WTC11 (cell line): Measurements from ENCODE around the gene PDZD2. TPM values are rescaled to one million over a fixed set of nuclear protein-coding genes. Genes with fewer than 3 reads are reported as not detected.

Experiments used
- ATAC-seq: fragments of 200-7000 bp; cut with Tn5 transposase; 2 replicates; pipeline ENCODE4 v1.10.0; 2021; ENCODE audit warnings: mild to moderate bottlenecking, moderate library complexity
- CTCF ChIA-PET: fragments of 300-600 bp; sonication (Branson Sonifier 250); formaldehyde crosslinking; loops from one replicate; lab custom pipeline; 2021; ENCODE audit warnings: antibody characterized with exemption; lab: Charles Lee
- POLR2A ChIA-PET: fragments of 350-600 bp; sonication (Branson Sonifier 250); formaldehyde crosslinking; loops from one replicate; lab custom pipeline; 2021; ENCODE audit warnings: antibody characterized with exemption; lab: Charles Lee
- DNase-seq: peaks from one replicate; pipeline ENCODE4 v3.0.0; 2021; ENCODE audit warnings: low spot score
- H3K27ac Mint-ChIP-seq: 2 replicates; pipeline ENCODE4 v1.8.0; 2021; ENCODE audit warnings: mixed read lengths
- H3K27me3 Mint-ChIP-seq: 2 replicates; pipeline ENCODE4 v1.8.0; 2021; ENCODE audit warnings: low read depth, mild to moderate bottlenecking, moderate library complexity, mixed read lengths
- H3K36me3 Mint-ChIP-seq: 2 replicates; pipeline ENCODE4 v1.8.0; 2021; ENCODE audit warnings: mixed read lengths
- H3K4me1 Mint-ChIP-seq: 2 replicates; pipeline ENCODE4 v1.8.0; 2022; ENCODE audit warnings: mixed read lengths
- H3K4me3 Mint-ChIP-seq: 2 replicates; pipeline ENCODE4 v1.8.0; 2021; ENCODE audit warnings: mild to moderate bottlenecking, moderate library complexity, mixed read lengths
- H3K9me3 Mint-ChIP-seq: 2 replicates; pipeline ENCODE4 v1.8.0; 2021; ENCODE audit warnings: mixed read lengths
- ATF6 ChIP-seq: sonication (generic); formaldehyde crosslinking; IDR thresholded peaks from 2 replicates; pipeline ENCODE4 v1.8.1; 2023; ENCODE audit warnings: mild to moderate bottlenecking, missing genetic modification reagents
- ERG ChIP-seq: fragments of 250-450 bp; sonication (Bioruptor Pico); IDR thresholded peaks from 2 replicates; pipeline ENCODE4 v1.8.0; 2021; ENCODE audit warnings: mild to moderate bottlenecking
- FOXP1 ChIP-seq: sonication (generic); formaldehyde crosslinking; IDR thresholded peaks from 2 replicates; pipeline ENCODE4 v1.8.0; 2022; ENCODE audit warnings: missing genetic modification reagents, mild to moderate bottlenecking, moderate library complexity, borderline replicate concordance
- IRF2 ChIP-seq: sonication (generic); formaldehyde crosslinking; IDR thresholded peaks from 2 replicates; pipeline ENCODE4 v1.8.0; 2022; ENCODE audit warnings: low read depth, missing genetic modification reagents, borderline replicate concordance
- MYBL2 ChIP-seq: sonication (generic); formaldehyde crosslinking; IDR thresholded peaks from 2 replicates; pipeline ENCODE4 v1.8.1; 2023; ENCODE audit warnings: mild to moderate bottlenecking, moderate library complexity, missing genetic modification reagents
- NFATC4 ChIP-seq: fragments of 250-450 bp; sonication (Bioruptor Pico); IDR thresholded peaks from 2 replicates; pipeline ENCODE4 v1.9.0; 2021; ENCODE audit warnings: mild to moderate bottlenecking
- RORB ChIP-seq: fragments of 250-450 bp; sonication (Bioruptor Pico); IDR thresholded peaks from 2 replicates; pipeline ENCODE4 v1.9.0; 2021; ENCODE audit warnings: mild to moderate bottlenecking
- TP53 ChIP-seq: sonication (generic); formaldehyde crosslinking; IDR thresholded peaks from 2 replicates; pipeline ENCODE4 v1.8.1; 2023; ENCODE audit warnings: mild to moderate bottlenecking, missing genetic modification reagents
- ZNF121 ChIP-seq: sonication (generic); formaldehyde crosslinking; IDR thresholded peaks from 2 replicates; pipeline ENCODE4 v1.8.0; 2023; ENCODE audit warnings: missing genetic modification reagents
- ZNF232 ChIP-seq: sonication (generic); formaldehyde crosslinking; IDR thresholded peaks from 2 replicates; pipeline ENCODE4 v1.8.0; 2022; ENCODE audit warnings: mild to moderate bottlenecking, missing genetic modification reagents
- ZNF425 ChIP-seq: fragments of 250-450 bp; sonication (Bioruptor Pico); conservative IDR thresholded peaks from 2 replicates; pipeline ENCODE4 v1.9.0; 2021; ENCODE audit warnings: mild to moderate bottlenecking
- ZNF671 ChIP-seq: fragments of 250-450 bp; sonication (Bioruptor Pico); IDR thresholded peaks from 2 replicates; pipeline ENCODE4 v1.8.0; 2021; ENCODE audit warnings: mild to moderate bottlenecking
- total RNA-seq: library from RNA; stranded (reverse); gene quantifications from 3 replicates; pipeline ENCODE4 v1.2.3, GENCODE V29; 2021
- TF ChIP-seq, protein P1 (sequence below): sonication (generic); formaldehyde crosslinking; IDR thresholded peaks from 2 replicates; pipeline ENCODE4 v1.8.0; 2023; ENCODE audit warnings: mild to moderate bottlenecking, missing genetic modification reagents
- TF ChIP-seq, protein P2 (sequence below): sonication (generic); formaldehyde crosslinking; IDR thresholded peaks from 2 replicates; pipeline ENCODE4 v1.8.1; 2023; ENCODE audit warnings: mild to moderate bottlenecking, missing genetic modification reagents, moderate library complexity
- TF ChIP-seq, protein P3 (sequence below): sonication (generic); formaldehyde crosslinking; conservative IDR thresholded peaks from 2 replicates; pipeline ENCODE4 v1.8.1; 2022; ENCODE audit warnings: mild to moderate bottlenecking, missing genetic modification reagents
- TF ChIP-seq, protein P4 (sequence below): sonication (generic); formaldehyde crosslinking; conservative IDR thresholded peaks from 2 replicates; pipeline ENCODE4 v1.8.1; 2023; ENCODE audit warnings: mild to moderate bottlenecking, low read depth, missing genetic modification reagents, moderate library complexity
- TF ChIP-seq, protein P5 (sequence below): sonication (generic); formaldehyde crosslinking; IDR thresholded peaks from 2 replicates; pipeline ENCODE4 v1.8.0; 2022; ENCODE audit warnings: missing genetic modification reagents

PDZD2 gene
- total RNA-seq, 1 experiment from 2014 or later, result 11.4 TPM

DNA sequence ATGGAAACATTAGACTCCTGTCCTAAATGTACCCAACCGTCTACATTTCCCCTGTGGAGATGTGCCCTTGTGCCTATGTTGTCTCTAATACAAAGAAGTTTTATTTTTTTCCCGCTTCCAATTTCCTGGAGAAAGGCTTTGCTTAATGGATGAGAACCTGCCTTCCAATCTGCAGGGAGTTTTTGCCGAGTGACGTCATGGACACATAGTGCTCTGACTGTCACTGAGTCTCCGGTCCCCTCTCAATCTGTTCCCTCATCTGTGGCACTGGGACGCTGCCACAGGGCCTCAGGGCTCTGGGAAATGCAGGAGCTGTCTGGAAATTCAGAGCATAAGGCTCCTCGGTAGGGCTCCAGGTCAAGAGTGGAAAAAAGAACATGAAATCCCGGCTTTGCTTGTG lies 144.8 kb downstream of the PDZD2 start (continued):
- TF ChIP-seq, protein P1, sequence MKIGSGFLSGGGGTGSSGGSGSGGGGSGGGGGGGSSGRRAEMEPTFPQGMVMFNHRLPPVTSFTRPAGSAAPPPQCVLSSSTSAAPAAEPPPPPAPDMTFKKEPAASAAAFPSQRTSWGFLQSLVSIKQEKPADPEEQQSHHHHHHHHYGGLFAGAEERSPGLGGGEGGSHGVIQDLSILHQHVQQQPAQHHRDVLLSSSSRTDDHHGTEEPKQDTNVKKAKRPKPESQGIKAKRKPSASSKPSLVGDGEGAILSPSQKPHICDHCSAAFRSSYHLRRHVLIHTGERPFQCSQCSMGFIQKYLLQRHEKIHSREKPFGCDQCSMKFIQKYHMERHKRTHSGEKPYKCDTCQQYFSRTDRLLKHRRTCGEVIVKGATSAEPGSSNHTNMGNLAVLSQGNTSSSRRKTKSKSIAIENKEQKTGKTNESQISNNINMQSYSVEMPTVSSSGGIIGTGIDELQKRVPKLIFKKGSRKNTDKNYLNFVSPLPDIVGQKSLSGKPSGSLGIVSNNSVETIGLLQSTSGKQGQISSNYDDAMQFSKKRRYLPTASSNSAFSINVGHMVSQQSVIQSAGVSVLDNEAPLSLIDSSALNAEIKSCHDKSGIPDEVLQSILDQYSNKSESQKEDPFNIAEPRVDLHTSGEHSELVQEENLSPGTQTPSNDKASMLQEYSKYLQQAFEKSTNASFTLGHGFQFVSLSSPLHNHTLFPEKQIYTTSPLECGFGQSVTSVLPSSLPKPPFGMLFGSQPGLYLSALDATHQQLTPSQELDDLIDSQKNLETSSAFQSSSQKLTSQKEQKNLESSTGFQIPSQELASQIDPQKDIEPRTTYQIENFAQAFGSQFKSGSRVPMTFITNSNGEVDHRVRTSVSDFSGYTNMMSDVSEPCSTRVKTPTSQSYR (CRISPR knock-in tag), result no peak
- TF ChIP-seq, protein P2, sequence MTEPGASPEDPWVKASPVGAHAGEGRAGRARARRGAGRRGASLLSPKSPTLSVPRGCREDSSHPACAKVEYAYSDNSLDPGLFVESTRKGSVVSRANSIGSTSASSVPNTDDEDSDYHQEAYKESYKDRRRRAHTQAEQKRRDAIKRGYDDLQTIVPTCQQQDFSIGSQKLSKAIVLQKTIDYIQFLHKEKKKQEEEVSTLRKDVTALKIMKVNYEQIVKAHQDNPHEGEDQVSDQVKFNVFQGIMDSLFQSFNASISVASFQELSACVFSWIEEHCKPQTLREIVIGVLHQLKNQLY (CRISPR knock-in tag), result no peak
- TF ChIP-seq RORB (CRISPR knock-in tag), result no peak

- Mint-ChIP-seq H3K4me1 (peaks cover 15% of the 10 kb centered on the region), H3K27me3 (no peaks in the 10 kb centered on the region), H3K9me3 (peaks cover 7% of the 10 kb centered on the region; the same call in 1 of the 2 replicates), H3K27ac (no peak overlapping the region), H3K36me3 (peaks cover 5% of the 10 kb centered on the region; the same call in 1 of the 2 replicates), H3K4me3 (no peak overlapping the region)
- no peak for DNase-seq
- POLR2A ChIA-PET, result interaction anchor here (0.6 to 1.0 kb wide), 2 partner anchors 58 to 299 kb away, joined by 3 to 11 read pairs; no protein-coding TSS in a partner anchor
- CTCF ChIA-PET, result interaction anchor here (1.0 kb wide), 1 partner anchor 307 kb away, joined by 4 read pairs; no protein-coding TSS in a partner anchor
- ATAC-seq, result no peak
- no peak for TF ChIP-seq TP53 (CRISPR knock-in tag)
- no peak for TF ChIP-seq IRF2
- TF ChIP-seq, protein P3, sequence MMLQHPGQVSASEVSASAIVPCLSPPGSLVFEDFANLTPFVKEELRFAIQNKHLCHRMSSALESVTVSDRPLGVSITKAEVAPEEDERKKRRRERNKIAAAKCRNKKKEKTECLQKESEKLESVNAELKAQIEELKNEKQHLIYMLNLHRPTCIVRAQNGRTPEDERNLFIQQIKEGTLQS (CRISPR knock-in tag), result no peak
- no peak for TF ChIP-seq ZNF671
- TF ChIP-seq, protein P4, sequence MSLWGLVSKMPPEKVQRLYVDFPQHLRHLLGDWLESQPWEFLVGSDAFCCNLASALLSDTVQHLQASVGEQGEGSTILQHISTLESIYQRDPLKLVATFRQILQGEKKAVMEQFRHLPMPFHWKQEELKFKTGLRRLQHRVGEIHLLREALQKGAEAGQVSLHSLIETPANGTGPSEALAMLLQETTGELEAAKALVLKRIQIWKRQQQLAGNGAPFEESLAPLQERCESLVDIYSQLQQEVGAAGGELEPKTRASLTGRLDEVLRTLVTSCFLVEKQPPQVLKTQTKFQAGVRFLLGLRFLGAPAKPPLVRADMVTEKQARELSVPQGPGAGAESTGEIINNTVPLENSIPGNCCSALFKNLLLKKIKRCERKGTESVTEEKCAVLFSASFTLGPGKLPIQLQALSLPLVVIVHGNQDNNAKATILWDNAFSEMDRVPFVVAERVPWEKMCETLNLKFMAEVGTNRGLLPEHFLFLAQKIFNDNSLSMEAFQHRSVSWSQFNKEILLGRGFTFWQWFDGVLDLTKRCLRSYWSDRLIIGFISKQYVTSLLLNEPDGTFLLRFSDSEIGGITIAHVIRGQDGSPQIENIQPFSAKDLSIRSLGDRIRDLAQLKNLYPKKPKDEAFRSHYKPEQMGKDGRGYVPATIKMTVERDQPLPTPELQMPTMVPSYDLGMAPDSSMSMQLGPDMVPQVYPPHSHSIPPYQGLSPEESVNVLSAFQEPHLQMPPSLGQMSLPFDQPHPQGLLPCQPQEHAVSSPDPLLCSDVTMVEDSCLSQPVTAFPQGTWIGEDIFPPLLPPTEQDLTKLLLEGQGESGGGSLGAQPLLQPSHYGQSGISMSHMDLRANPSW, result no peak
- TF ChIP-seq MYBL2 (CRISPR knock-in tag), result no peak
- TF ChIP-seq ZNF425, result no peak
- TF ChIP-seq RORB (CRISPR knock-in tag), result no peak
- no peak for TF ChIP-seq ATF6 (CRISPR knock-in tag)
- no peak for TF ChIP-seq NFATC4 (CRISPR knock-in tag)
- TF ChIP-seq ZNF121 (CRISPR knock-in tag), result no peak
- TF ChIP-seq ERG (CRISPR knock-in tag), result no peak
- TF ChIP-seq FOXP1 (CRISPR knock-in tag), result no peak
- no peak for TF ChIP-seq ZNF232 (CRISPR knock-in tag)
- TF ChIP-seq, protein P5, sequence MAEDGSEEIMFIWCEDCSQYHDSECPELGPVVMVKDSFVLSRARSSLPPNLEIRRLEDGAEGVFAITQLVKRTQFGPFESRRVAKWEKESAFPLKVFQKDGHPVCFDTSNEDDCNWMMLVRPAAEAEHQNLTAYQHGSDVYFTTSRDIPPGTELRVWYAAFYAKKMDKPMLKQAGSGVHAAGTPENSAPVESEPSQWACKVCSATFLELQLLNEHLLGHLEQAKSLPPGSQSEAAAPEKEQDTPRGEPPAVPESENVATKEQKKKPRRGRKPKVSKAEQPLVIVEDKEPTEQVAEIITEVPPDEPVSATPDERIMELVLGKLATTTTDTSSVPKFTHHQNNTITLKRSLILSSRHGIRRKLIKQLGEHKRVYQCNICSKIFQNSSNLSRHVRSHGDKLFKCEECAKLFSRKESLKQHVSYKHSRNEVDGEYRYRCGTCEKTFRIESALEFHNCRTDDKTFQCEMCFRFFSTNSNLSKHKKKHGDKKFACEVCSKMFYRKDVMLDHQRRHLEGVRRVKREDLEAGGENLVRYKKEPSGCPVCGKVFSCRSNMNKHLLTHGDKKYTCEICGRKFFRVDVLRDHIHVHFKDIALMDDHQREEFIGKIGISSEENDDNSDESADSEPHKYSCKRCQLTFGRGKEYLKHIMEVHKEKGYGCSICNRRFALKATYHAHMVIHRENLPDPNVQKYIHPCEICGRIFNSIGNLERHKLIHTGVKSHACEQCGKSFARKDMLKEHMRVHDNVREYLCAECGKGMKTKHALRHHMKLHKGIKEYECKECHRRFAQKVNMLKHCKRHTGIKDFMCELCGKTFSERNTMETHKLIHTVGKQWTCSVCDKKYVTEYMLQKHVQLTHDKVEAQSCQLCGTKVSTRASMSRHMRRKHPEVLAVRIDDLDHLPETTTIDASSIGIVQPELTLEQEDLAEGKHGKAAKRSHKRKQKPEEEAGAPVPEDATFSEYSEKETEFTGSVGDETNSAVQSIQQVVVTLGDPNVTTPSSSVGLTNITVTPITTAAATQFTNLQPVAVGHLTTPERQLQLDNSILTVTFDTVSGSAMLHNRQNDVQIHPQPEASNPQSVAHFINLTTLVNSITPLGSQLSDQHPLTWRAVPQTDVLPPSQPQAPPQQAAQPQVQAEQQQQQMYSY (CRISPR knock-in tag), result no peak
Observed at GRCh38 chr5:31786090-31786631, 147.2 kb downstream of the PDZD2 start.
